Activated CD8-positive, alpha-beta memory T cell treated with anti-CD3 and anti-CD28 coated beads for 24 hours (primary cell): ENCODE data around the gene PLPPR1.
"Not testable (repeated sequence)": the region's sequence is repeated elsewhere in the genome, so short reads cannot be mapped to it uniquely, and the experiment has no call there.

ENCODE experiments used
- DNase-seq: peaks from one replicate; pipeline ENCODE4 v3.0.0-alpha.2; 2020

PLPPR1 gene

DNA sequence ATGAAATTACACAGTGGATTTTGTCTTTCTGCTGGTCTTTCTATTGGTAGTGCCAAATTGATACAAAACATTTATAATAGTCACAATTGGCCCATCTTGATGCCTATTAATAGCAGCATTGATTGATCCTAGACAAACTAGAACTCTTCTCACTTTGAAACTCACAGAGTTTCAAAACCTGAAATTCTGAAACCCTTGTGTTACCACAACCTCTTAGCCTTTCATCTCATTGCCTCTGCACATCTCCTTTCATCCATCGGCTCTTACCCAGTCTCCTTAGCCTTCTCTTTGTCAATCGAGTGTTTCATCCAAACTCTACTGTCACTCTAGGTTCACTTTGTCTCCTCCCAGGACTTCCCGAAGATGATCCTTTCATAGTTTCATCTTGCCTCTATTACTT is 22.1 kb downstream of the PLPPR1 start:
- DNase-seq, result no peak

DNA sequence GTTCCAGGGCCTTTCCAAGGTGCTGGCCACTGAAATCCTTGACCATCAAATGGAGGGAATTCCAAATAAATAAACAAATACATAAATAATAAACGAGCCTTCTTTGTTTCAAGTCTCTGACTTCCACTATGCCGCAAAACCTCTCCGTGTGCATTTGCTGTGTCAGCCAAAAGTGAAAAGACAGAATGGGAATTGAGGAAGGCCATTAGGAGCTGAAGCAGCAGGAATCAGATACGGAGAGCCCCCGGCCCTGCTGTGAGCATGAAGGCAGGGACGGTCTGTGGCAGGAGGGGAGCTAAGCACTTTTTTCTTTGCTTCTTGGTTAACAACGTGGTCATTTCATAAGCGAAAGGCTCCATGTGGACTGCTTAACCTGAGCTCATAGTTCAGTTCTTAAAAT is 26.1 kb downstream of the PLPPR1 start:
- DNase-seq, result no peak

DNA sequence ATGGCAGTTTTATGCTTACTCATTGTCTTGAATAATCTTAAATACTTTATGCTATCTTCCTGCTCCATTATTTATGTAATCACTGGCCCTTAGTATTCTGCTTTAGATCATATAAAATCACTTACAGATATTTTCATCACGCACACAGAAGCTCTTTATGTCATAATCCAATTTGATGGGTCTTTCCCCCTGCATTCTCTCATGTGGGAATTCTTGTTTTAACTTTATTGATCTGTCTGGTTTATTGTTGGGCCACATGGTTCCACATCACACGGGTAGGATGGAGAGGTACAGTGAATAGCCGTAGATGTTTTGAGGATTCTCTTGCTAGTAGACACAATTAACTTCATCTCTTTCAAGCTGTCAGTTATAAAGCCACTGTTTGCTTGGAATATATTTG is 27.0 kb downstream of the PLPPR1 start:
- no peak for DNase-seq

DNA sequence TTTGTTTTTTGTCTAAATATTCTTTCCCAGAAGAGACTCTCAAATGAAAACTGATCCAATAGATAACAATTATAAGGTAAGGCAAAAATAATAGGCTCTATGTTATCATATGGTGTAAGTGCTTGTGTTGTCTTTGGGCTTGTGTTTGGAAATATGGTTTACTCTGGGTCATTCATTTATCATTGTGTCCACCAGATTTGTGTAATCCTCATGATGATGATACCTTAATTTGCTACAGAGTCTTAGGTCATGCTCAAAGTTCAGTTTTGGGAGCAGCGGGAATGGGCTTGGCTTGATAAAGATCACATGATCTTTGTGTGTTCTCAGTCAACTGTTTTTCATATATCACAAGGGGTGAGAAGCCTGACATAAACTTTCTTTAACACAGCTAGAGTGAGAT is 34.2 kb downstream of the PLPPR1 start:
- DNase-seq, result no peak

DNA sequence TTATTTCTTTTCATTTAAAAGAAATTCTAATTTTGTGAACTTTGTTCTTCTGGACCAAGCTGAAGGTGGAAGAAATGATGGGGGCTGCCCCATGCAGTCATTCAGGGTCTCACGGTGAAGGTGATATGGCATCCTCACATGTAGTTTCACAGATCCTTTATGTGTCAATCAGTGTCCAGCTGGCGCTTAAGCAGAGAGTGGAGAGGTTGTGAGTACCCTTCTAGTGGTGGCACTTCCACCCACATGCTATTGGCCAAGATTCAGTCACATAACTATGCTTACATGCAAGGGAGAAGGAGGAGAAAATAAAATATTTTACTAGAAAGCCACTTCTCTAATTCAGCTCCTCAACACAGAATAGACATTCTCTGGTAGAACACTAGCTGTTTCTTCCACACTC is 34.7 kb downstream of the PLPPR1 start:
- DNase-seq, result no peak

DNA sequence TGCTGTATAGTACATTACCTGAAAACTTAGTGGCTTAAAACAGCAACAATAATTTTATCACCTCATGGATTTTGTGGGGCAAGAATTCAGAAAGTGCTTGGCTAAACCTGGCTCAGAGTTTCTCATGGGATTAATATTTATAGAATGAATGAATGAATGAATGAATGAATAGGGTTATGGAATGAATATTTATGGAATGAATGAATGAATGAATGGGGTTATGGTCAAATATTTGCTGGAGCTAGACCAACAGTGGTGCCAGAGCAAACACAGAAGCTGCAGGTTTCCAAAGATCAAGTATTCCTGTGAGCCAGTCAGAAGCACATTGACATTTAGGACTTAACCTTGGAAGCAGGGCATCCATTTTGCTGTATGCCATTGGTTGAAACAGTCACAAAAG is 35.7 kb downstream of the PLPPR1 start:
- DNase-seq, result no peak

DNA sequence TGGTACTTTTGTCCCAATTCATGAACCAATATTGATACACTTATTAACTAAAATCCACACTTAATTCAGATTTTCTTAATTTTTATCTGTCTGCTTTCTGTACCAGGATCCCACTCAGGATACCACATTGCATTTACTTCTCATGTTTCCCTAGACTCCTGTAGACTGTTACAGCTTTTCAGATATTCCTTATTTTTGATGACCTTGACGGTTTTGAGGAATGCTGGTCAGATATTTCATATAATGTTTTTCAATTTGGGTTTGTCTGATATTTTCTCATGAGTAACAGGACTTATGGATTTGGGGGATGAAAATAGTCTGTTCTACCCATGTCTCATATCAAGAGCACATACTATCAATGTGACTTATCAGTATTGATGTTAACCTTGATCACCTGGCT is 37.4 kb downstream of the PLPPR1 start:
- DNase-seq, result no peak

DNA sequence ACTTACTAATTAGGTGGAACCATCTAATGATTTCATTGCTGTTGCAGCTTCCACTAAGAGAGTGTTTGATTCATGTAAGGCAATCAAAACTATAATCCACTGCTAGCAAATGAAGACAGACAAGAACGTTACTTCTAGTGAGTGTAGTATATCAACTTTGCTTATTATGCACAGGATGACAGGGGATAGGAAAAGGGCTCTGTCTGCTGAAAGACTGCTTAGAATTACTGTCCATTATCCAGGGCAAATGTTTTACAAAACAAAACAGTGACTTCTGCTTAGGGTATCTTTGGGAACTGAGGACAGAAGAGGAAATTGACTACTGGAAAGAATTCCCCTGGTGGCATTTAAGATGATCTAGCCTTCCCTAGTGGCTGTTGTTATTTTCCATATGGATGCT is 40.2 kb downstream of the PLPPR1 start:
- DNase-seq, result no peak

DNA sequence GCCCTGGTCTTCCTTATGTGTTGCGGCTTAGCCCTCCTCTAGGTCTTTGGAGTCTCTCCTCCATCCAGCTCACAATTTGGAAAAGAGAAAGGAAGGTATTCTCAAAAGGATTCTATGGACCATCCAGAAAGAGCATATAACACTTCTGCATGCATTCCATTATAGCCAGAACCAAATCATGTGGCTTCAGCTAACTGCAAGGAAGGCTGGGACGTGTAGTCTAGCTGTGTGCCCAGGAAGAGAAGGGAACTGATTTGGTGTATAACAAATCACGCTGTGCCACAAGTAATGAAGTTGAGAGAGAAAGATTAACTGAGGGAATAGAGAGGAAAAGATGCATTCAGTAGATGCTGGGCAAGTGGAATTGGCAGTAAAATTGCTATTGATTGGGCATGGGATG is 43.7 kb downstream of the PLPPR1 start:
- DNase-seq, result no peak

DNA sequence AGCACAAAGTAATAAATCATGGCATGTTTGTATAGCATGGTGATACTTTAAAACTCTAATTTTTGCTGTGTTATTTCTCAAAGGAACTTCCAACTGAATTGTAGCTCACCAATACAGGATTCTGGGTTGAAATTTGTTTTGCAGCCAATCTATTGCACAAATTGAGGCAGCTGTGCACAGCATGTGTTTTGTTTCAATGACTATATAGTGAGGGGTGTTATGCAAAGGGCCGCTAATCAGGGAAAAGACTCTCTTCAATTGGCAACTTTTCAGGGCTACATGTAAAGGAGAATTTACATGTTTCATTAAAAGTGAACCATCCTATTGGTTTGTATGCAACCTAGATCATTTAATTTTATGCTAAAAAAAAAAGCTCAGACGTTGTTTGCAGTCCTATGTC is 44.6 kb downstream of the PLPPR1 start:
- DNase-seq, result no peak

DNA sequence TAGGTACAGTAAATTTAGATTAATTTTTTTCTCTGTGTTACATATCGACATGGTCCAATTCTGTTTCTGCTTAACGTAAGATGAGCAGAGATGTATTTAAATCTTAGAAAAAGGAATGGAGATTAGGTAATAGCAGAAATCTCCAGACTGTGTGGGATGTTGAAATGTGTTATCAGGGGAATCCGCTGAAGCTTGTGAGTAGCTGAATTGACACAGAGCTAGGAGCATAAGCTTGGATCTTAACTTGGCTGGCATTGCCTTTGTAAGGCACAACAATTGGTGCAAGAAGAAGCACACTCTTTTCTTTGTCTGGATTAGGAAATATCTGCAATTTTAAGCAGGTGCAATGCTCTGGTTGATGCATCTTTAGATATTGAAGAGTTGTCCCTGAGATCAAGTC is 53.1 kb downstream of the PLPPR1 start:
- DNase-seq, result no peak

DNA sequence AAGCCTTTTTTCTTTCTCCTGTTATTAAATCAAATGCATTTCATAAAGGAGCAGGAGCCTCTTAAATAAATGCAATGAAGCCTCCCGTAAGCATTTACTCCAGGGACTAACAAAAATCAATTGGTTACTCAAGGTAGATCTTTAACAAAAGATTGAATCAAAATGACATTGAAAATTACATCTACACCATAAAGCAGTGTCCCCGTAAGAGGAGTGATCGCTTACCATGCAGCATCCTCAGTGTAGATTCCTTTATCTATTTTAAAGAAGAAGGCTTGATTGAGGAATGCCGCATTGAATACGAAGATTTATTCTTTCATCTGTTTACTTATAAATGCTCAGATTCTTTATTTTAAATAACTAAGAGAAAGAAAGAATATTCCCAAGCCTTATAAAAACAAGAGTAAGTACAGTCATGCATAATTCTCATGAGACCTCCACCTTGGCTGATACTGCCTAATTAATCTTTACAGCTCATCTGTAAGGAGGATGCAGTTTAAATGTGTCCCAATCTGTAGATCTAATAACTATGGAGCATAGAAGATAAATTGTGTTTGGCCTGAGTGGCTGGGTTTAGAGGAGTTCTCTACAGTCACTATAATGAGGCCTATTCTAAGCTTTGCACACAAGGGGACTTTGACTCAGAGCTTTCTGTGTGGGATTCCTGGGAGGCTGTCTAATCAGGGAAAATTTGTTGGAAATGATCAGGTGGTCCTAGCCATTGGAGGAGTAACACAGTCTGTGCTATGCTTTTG is 55.1 kb downstream of the PLPPR1 start:
- no peak for DNase-seq

DNA sequence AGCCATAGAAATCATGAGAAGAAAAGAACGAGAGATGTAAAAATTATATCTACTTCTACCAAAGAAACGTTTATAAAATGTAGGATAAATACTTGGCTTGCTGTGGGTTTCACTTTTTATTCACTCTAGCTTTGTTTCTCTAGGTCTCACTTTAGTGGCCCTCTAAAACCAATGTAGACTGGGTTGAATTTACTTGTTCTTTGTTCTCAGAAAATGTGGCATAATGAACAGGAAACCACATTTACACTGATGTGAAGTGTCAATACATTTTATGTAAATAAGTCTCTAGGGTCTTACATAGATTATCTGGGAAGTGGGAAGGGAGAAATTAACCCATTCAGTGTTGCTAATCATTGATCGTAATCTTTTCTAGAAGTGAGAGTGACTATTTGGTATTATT is 58.9 kb downstream of the PLPPR1 start:
- no peak for DNase-seq

DNA sequence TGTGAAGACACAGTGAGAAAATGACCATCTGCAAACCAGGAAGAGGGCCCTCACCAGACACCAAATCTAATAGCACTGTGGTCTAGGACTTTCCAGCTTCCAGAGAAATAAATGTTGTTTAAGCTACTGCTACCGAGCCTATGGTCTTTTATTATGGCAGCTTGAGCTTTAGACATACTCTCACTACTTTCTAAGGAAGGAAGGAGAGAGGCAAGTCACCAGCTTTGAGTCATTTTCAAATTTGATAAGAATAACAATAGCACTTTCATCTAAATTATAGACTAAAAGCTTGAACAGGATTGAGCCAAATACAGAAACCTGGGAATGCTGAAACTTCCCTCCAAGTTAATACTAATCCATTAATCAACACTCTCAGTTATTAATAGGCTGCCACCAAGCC is 64.4 kb downstream of the PLPPR1 start:
- no peak for DNase-seq

DNA sequence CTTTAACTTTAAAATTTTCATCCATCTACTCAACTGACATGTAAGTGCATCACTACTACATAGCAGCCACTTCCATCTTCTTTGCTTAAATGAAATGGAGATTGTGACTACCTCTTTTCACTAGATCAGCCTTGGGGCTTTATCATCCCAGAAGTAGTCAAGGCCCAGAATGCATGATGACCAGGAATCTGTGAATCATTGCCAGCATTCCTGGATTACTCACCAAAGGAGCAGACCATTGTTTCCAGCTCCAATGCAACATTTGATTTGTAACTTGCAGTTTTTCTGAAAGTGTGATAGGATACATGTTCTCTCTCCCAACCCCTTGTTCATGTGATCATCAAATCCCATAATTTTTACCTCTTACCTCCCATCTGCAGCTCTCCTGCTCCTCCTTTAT is 65.1 kb downstream of the PLPPR1 start:
- no peak for DNase-seq

DNA sequence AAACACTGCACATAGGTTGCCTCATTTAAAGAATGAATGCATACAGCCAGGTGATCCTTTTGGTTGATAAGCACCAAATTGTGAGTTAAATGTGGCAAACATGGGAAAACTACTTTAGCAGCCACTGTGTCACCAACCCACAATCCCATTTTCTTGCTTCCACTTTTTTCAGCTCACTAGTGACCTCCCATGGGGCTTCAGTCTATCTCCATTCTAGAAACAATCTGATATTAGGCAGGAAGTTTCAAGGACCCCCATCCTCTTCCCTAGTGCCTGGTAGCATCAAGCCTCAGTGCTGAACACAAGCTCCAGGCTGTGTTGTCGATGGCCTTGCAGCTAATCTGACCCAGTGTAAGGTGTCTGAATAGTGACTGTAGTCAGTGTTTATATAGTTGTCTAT is 66.2 kb downstream of the PLPPR1 start:
- no peak for DNase-seq

DNA sequence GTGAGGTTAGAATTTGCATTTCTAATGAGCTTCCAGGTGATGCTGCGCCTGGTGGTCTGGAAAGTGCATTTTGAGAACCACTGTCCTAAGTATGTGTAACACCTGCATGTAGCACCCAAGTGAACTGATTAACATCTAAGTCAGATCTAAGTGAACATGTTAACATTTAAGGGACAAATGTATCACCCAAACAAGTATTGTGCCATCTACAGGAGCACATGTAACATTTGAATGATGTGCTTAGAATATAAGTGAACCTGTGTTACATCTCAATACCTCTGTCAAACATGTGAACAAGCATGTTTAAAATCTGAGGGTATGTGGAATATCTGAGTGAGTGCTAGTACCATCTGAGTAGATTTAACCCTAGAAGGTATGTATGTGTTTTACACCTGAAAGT is 68.7 kb downstream of the PLPPR1 start:
- no peak for DNase-seq

DNA sequence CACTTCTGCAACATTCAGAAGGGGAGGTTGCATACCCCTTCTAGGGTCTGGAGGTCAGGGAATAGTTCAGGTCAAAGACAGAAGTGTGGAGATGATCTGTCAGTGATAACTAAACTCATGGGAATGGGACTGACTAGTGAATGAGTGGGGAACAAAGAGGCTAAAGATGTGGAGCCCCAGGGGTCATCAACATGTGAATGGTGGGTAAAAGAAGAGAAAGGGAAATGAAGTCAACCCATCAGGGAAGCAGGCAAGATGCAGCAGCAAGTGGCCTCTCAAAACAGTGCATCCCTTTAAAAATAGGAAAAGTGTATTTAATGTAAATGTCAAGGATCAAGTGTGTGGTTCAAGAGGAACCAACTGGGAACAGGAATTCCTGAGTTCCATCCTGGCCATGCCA is 69.9 kb downstream of the PLPPR1 start:
- no peak for DNase-seq

DNA sequence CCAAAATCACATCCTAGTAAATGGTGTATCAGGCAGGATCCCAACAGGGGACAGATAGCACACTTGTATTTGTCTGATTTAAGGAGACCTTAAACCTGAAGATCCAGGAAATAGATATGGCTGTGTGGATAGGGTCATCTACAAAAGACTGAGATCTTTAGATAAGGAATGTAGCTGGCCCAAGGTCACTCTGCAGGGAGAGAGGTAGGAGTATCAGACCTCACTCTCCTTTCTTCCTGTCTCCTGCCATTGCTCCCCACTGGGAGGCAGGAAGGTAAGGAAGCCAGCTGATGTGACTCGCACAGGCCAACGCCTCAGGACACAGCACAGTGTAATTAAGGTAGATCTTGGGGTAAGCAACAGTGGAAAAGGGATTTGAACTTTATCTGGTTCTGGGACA is 85.8 kb downstream of the PLPPR1 start:
- DNase-seq, result no peak

DNA sequence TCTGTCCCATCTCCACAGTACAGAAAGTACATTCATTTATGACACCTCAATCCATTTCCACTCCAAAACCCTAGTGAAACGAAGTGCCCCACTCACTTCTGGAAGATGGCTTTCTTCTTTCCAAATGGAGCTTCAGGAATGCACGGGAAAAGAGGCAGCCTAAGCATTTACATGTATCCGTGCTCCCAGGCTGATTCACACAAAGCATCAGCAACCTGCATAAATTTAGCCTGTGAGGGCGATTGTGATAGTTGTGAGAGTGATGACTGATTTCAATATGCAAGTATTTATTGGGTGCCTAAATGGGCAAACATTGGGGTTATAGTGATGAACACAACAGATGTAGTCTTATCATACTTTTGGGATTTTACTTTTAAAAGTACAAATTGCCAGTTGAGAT is 86.6 kb downstream of the PLPPR1 start:
- DNase-seq, result no peak

DNA sequence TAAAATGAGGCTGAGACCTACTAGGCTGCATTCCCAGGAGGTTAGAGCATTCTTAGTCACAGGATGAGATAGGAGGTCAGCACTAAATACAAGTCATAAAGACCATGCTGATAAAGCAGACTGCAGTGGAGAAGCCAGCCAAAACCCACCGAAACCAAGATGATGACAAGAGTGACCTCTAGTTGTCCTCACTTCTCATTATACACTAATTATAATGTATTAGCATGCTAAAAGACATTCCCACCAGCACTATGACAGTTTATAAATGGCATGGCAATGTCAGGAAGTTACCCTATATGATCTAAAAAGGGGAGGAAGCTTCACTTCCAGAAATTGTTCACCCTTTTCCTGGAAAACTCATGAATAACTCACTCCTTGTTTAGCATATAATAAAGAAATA is 88.6 kb downstream of the PLPPR1 start:
- DNase-seq, result no peak

DNA sequence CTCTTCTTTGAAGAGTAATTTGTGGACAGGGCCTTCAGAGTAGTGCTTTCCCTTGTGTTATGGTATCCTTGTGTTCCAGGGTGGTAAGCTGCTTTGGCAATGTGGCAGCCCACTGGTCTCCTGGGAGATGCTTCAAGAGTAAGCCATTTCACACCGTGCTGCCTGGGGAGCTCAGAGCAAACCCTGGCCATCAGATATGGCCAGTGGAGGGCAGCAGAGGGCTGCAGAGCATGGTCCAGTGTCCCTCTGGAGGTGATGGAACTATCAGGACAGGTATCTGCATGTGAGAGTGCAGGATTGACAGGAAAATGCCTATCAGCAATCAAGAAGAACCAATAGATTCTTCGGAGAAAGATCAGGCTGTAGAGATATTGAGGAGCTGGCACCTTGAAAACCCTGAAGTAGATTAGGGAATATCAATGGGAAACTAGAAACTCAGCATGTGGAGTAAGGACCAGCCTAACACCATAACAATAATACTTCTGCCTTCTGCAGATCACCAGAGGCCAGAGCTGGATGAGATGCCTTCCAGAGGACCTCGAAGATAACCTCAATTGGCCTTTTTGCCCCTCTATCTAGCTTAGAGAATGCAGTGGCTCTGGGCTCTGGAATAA is 90.8 kb downstream of the PLPPR1 start:
- no peak for DNase-seq

DNA sequence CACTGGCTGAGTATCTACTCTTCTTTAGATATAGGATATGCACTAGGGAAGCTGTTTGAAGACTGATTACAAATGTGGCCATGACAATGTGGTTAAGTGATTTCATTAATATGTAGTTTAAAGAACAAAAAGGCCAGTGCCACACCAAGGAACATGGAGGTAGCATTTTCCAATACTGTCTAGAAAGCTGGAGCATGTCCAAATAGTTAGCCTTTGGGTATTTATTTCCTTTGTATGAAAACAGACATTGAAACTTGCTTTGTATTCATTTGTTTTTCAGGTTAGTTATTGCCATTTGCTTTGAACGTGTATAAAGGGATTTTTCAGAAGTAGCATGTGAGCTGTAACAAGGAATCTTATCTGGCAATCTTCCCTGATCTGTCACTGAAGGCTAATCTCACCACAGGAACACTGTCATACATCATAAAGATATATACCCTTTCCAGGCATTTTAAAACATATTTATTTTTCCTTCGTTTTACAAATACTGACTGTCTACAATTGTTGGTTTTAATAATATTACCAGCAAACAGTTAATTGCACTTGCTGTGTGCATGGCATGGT is 93.4 kb downstream of the PLPPR1 start:
- DNase-seq, result no peak

DNA sequence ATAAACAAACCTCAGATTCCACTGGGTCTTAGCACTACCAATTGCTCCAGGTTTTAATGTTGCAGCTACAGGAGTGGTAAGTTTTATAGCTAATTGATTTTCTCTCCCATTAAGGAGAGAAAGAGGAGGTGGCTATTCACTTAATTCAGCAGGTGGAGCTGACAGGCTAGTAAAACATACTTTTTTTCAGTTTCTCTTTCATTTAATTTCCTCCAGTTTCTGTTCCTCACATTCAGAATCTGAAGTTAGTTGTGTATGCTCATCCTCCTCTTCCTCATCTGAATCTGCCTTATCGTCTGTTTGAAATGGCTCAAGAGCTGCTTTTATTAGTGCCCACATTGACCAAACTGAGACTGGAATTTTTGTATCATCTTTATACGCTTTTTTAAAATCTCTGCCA is 98.0 kb downstream of the PLPPR1 start:
- no peak for DNase-seq

DNA sequence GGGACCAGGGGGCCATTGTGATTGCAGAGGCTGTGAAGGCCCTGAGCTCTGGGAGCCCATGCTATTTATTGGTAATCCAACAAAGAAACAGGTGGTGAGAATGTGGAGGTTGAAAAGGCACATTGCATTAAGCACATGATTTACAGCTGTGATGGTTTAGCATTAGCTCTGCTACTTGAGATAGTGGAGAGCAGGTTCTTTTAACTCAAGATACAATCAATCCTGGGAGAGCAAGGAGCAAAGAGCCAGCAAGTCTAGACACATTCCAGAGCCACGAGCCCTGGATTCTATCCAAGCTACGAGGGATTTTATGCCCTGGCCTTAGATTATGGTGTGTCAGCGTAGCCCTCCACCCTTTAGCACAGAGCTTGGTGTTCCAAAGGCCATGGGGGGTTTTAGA is 98.8 kb downstream of the PLPPR1 start:
- not testable (repeated sequence) for DNase-seq
